ENCODE results near the gene TMEM267.

GRCh38 chr5:43425983-43426382, 57.7 kb downstream of the TMEM267 start:
- TF ChIP-seq CTCF (IDR thresholded peaks at IDR 0.05) = no peak
- no peak for TF ChIP-seq POLR2A (IDR thresholded peaks at IDR 0.05; ENCODE audit: low read depth)
- no peak for TF ChIP-seq EP300 (IDR thresholded peaks at IDR 0.05)
- no peak for TF ChIP-seq POLR2AphosphoS5 (IDR thresholded peaks at IDR 0.05)

Data from esophagus muscularis mucosa (tissue), 4 donors.